ENCODE measurements around the gene KIAA1191. TPM values are rescaled to one million over a fixed set of nuclear protein-coding genes. Genes with fewer than 3 reads are reported as not detected.

Gene KIAA1191
- total and polyA plus RNA-seq, 9 of the 15 experiments (the other 6 are each of a cell fraction or from before 2014, with no cell fraction given): 31.0 to 80.2 (median 45.7) TPM

GRCh38 chr5:176407456-176408251 is 46.1 kb upstream of the KIAA1191 start (continued):
- TF ChIP-seq PRDM10 (IDR thresholded peaks at IDR 0.05; ENCODE audit: partially characterized antibody): no peak

- Histone ChIP-seq H3K27me3 (ENCODE audit: control insufficient read depth in 2 of 2, insufficient read depth in 2 of 2, low read length in 2 of 2) (no peaks in the 10 kb centered on the region), H3K79me2 (ENCODE audit: control insufficient read depth, insufficient read depth, low read length) (no peaks in the 10 kb centered on the region), H3K36me3 (ENCODE audit: control insufficient read depth, insufficient read depth, low read length) (peaks cover 34% of the 10 kb centered on the region; the same call in 2 of the 3 replicates), H3K9ac (ENCODE audit: insufficient read depth in 1 of 2, low read depth in 2 of 2, low read length in 2 of 2) (no peak overlapping the region), H2AFZ (ENCODE audit: low read depth, low read length) (no peak overlapping the region), H3K4me3 (no peak overlapping the region), H3K9me3 (replicated peaks; ENCODE audit: control insufficient read depth, insufficient read depth, low read depth, low read length) (no peaks in the 10 kb centered on the region), H4K20me1 (replicated peaks; ENCODE audit: control insufficient read depth, insufficient read depth, low read length) (0 out of 2 replicates have a peak, but pooled peaks cover 6% of the 10 kb centered on the region), H3K4me2 (ENCODE audit: insufficient read depth, low read length) (no peak overlapping the region), H3K9me1 (ENCODE audit: control insufficient read depth, insufficient read depth, low read length) (no peaks in the 10 kb centered on the region), H3K4me1 (replicated peaks in 1 of 2; ENCODE audit: control insufficient read depth in 2 of 2, insufficient read depth in 2 of 2, low read length in 2 of 2) (peaks cover 0 to 7% of the 10 kb centered on the region in 2 experiments; a peak in 3 of 5 replicates), H3K27ac (ENCODE audit: extremely low read depth, low read depth, low read length) (no peak overlapping the region)
- WGBS (ENCODE audit: insufficient coverage, low coverage, missing lambda C conversion rate): 80% methylated on average over 8 of the region's 9 CpGs
- in situ Hi-C loops (cut with MboI) (no loop called here), intact Hi-C loops (cut with micrococcal nuclease) (no loop called here)
- peak in 2 of 4 experiments; percentile 6 for DNase-seq (ENCODE audit: extremely low read depth in 1 of 4, low spot score in 3 of 4)
- ChIA-PET CTCF (ENCODE audit: low intra/inter-chr PET ratio) (no interaction called here), POLR2A (interaction anchor here (1.5 to 2.9 kb wide), 3 partner anchors 9 to 13 kb away, joined by 6 to 15 read pairs (median 8); partner anchors contain the start of gene CLTB)
- no peak for ATAC-seq
- no peak for FAIRE-seq
- no TSS peak for BruUV-seq (replicated peaks)
- TF ChIP-seq DPF2 (IDR thresholded peaks at IDR 0.05) (no peak), EZH2 (IDR thresholded peaks at IDR 0.05; ENCODE audit: borderline replicate concordance, low read depth, low read length) (no peak), ZNF174 (CRISPR knock-in tag; IDR thresholded peaks at IDR 0.05) (no peak), NFXL1 (CRISPR knock-in tag; IDR thresholded peaks at IDR 0.05) (no peak), ZNF778 (CRISPR knock-in tag; IDR thresholded peaks at IDR 0.05) (no peak), KAT8 (IDR thresholded peaks at IDR 0.05; ENCODE audit: low read depth) (no peak), ZBTB7A (IDR thresholded peaks at IDR 0.05; ENCODE audit: borderline replicate concordance, control insufficient read depth, low read depth, low read length) (no peak), THAP12 (CRISPR knock-in tag; IDR thresholded peaks at IDR 0.05) (no peak), ZNF121 (CRISPR knock-in tag; conservative IDR thresholded peaks at IDR 0.05) (no peak), U2AF1 (optimal IDR thresholded peaks at IDR 0.05; ENCODE audit: low read depth, low read length) (no peak), RB1 (IDR thresholded peaks at IDR 0.05; ENCODE audit: low read depth) (no peak)
Observed at GRCh38 chr5:176406436-176407052, 45.0 kb upstream of the KIAA1191 start.
